Neuronal stem cell (in vitro differentiated cells): ENCODE results near the gene GAN.

Experiments
- DNase-seq: peaks from one replicate; pipeline ENCODE4 v3.0.0-alpha.2; 2013; ENCODE audit warnings: low spot score
- H2AFZ ChIP-seq: one replicate; pipeline ENCODE4 v1.6.1; 2013; ENCODE audit warnings: mild to moderate bottlenecking, low read length, inconsistent platforms
- H2AK5ac ChIP-seq: 2 replicates; pipeline ENCODE4 v1.6.1; 2013; ENCODE audit warnings: low read depth, mild to moderate bottlenecking, inconsistent platforms, low read length, moderate library complexity, mixed read lengths
- H2BK120ac ChIP-seq: 2 replicates; pipeline ENCODE4 v1.6.1; 2013; ENCODE audit warnings: low read depth, mild to moderate bottlenecking, inconsistent platforms, low read length, moderate library complexity, mixed read lengths
- H2BK12ac ChIP-seq: one replicate; pipeline ENCODE4 v1.6.1; 2013; ENCODE audit warnings: low read length, inconsistent platforms
- H2BK15ac ChIP-seq: 2 replicates; pipeline ENCODE4 v1.6.1; 2013; ENCODE audit warnings: mild to moderate bottlenecking, low read length, inconsistent platforms, mixed read lengths
- H2BK5ac ChIP-seq: one replicate; pipeline ENCODE4 v1.6.1; 2013; ENCODE audit warnings: inconsistent platforms, mild to moderate bottlenecking, low read length, moderate library complexity
- H3K14ac ChIP-seq: one replicate; pipeline ENCODE4 v1.6.1; 2013; ENCODE audit warnings: low read length, inconsistent platforms
- H3K18ac ChIP-seq: 2 replicates; pipeline ENCODE4 v1.6.1; 2013; ENCODE audit warnings: low read length, inconsistent platforms
- H3K23ac ChIP-seq: 2 replicates; pipeline ENCODE4 v1.6.1; 2013; ENCODE audit warnings: low read depth, mild to moderate bottlenecking, mixed read lengths, low read length, inconsistent platforms; ENCODE audit not compliant: poor library complexity
- H3K27ac ChIP-seq: replicated peaks from 3 replicates; pipeline ENCODE4 v1.5.1; 2013; ENCODE audit warnings: low read length, inconsistent platforms
- H3K27me3 ChIP-seq, 3 experiments: 2 replicates each; pipeline ENCODE4 v1.6.1; 2013; ENCODE audit warnings: low read length in 3 of 3, mild to moderate bottlenecking in 2 of 3, inconsistent platforms in 1 of 3, low read depth in 1 of 3, mixed read lengths in 1 of 3, moderate library complexity in 1 of 3; ENCODE audit not compliant: control insufficient read depth in 3 of 3, insufficient read depth in 3 of 3
- H3K36me3 ChIP-seq, 2 donors: replicated peaks in 1 of 2; 2 replicates each; pipeline ENCODE4 v1.6.1; 2013; ENCODE audit warnings: low read length in 2 of 2; ENCODE audit not compliant: control insufficient read depth in 2 of 2, insufficient read depth in 2 of 2
- H3K4ac ChIP-seq: 2 replicates; pipeline ENCODE4 v1.6.1; 2013; ENCODE audit warnings: inconsistent platforms, mild to moderate bottlenecking, low read length, moderate library complexity
- H3K4me1 ChIP-seq, 2 donors: 1 replicate in 1 of 2; 2 replicates in 1 of 2; pipeline ENCODE4 v1.6.1; 2013; ENCODE audit warnings: low read length in 2 of 2, low read depth in 1 of 2; ENCODE audit not compliant: control insufficient read depth in 2 of 2, insufficient read depth in 1 of 2
- H3K4me2 ChIP-seq: one replicate; pipeline ENCODE4 v1.6.1; 2013; ENCODE audit warnings: mild to moderate bottlenecking, low read length, inconsistent platforms; ENCODE audit not compliant: insufficient read depth, poor library complexity, severe bottlenecking
- H3K4me3 ChIP-seq, 2 donors: 2 replicates each; pipeline ENCODE4 v1.5.1; 2013; ENCODE audit warnings: low read length in 2 of 2, mild to moderate bottlenecking in 2 of 2, inconsistent platforms in 1 of 2, moderate library complexity in 1 of 2
- H3K79me1 ChIP-seq: one replicate; pipeline ENCODE4 v1.6.1; 2013; ENCODE audit warnings: low read depth, mild to moderate bottlenecking, inconsistent platforms, low read length, moderate library complexity
- H3K9ac ChIP-seq: one replicate; pipeline ENCODE4 v1.6.1; 2013; ENCODE audit warnings: mild to moderate bottlenecking, low read depth, low read length, inconsistent platforms; ENCODE audit not compliant: poor library complexity
- H3K9me3 ChIP-seq, 2 donors: replicated peaks in 1 of 2; 2 replicates each; pipeline versions ENCODE3 to v1.6.1; 2013; ENCODE audit warnings: low read length in 2 of 2, mild to moderate bottlenecking in 2 of 2, inconsistent platforms in 1 of 2, low read depth in 1 of 2, mixed read lengths in 1 of 2, moderate library complexity in 1 of 2; ENCODE audit not compliant: control insufficient read depth in 2 of 2, insufficient read depth in 1 of 2
- H4K8ac ChIP-seq: one replicate; pipeline ENCODE4 v1.6.1; 2013; ENCODE audit warnings: low read depth, mild to moderate bottlenecking, inconsistent platforms, low read length, moderate library complexity
- H4K91ac ChIP-seq: one replicate; pipeline ENCODE4 v1.6.1; 2013; ENCODE audit warnings: low read length, low read depth, mild to moderate bottlenecking, inconsistent platforms; ENCODE audit not compliant: poor library complexity
- WGBS, 2 donors: extraction: QIAGEN DNeasy Blood & Tissue Kit; methylation state at CpG; one replicate each; pipeline ENCODE4 v1.1.7; 2013; ENCODE audit warnings: missing lambda C conversion rate in 2 of 2, mixed read lengths in 1 of 2; ENCODE audit not compliant: insufficient read length in 2 of 2, insufficient replicate concordance in 1 of 2; ENCODE audit errors: extremely low coverage in 2 of 2; 5-methylcytosine and 5-hydroxymethylcytosine counted together

Gene GAN

GRCh38 chr16:81358860-81359259, 44.1 kb downstream of the GAN start:
- Histone ChIP-seq H4K91ac (no peak overlapping the region), H3K36me3 (peaks cover 8 to 73% of the 10 kb centered on the region in 2 donors), H3K9me3 (no peaks in the 10 kb centered on the region), H2BK12ac (no peak overlapping the region), H3K9ac (no peak overlapping the region), H3K14ac (no peak overlapping the region), H2AK5ac (no peak overlapping the region), H4K8ac (no peak overlapping the region), H3K4me2 (no peak overlapping the region), H2BK120ac (no peak overlapping the region), H3K18ac (no peak overlapping the region), H2BK5ac (no peak overlapping the region), H3K4ac (no peak overlapping the region), H3K27me3 (no peaks in the 10 kb centered on the region), H2AFZ (no peak overlapping the region), H3K79me1 (no peaks in the 10 kb centered on the region), H3K27ac (no peak overlapping the region), H3K4me1 (no peaks in the 10 kb centered on the region), H3K23ac (no peak overlapping the region), H3K4me3 (no peak overlapping the region), H2BK15ac (no peak overlapping the region)
- 100% methylated on average over 1 of the region's 1 CpG; no CpG with 5 or more reads in 1 of the 2 donors for WGBS, 2 donors
- DNase-seq = no peak

GRCh38 chr16:81360135-81360534, 45.4 kb downstream of the GAN start:
- no peaks in the 10 kb centered on the region for H3K27me3 ChIP-seq
- H3K9me3 ChIP-seq = no peaks in the 10 kb centered on the region
- no peak overlapping the region for H3K27ac ChIP-seq
- H2BK120ac ChIP-seq = no peak overlapping the region
- H3K14ac ChIP-seq = no peak overlapping the region
- no peak overlapping the region for H3K4me2 ChIP-seq
- no peak overlapping the region for H2AK5ac ChIP-seq
- no peak overlapping the region for H3K9ac ChIP-seq
- no peak overlapping the region for H4K91ac ChIP-seq
- no peaks in the 10 kb centered on the region for H3K79me1 ChIP-seq
- H2BK12ac ChIP-seq = no peak overlapping the region
- H3K36me3 ChIP-seq = peaks cover 11 to 75% of the 10 kb centered on the region in 2 donors
- no peak overlapping the region for H2BK5ac ChIP-seq
- H3K4me1 ChIP-seq = no peaks in the 10 kb centered on the region
- H3K23ac ChIP-seq = no peak overlapping the region
- H3K4me3 ChIP-seq = no peak overlapping the region
- H2AFZ ChIP-seq = no peak overlapping the region
- WGBS, 2 donors = no CpG with 5 or more reads among the region's 2 CpGs
- H3K4ac ChIP-seq = no peak overlapping the region
- no peak overlapping the region for H2BK15ac ChIP-seq
- H4K8ac ChIP-seq = no peak overlapping the region
- no peak overlapping the region for H3K18ac ChIP-seq
- no peak for DNase-seq

GRCh38 chr16:81365731-81366130, 51.0 kb downstream of the GAN start:
- Histone ChIP-seq H3K4me2 (no peak overlapping the region), H4K91ac (no peak overlapping the region), H2BK5ac (no peak overlapping the region), H3K27me3 (no peaks in the 10 kb centered on the region), H3K36me3 (peaks cover 15 to 79% of the 10 kb centered on the region in 2 donors), H3K79me1 (no peaks in the 10 kb centered on the region), H3K23ac (no peak overlapping the region), H3K4ac (no peak overlapping the region), H3K14ac (no peak overlapping the region), H3K4me1 (no peaks in the 10 kb centered on the region), H3K18ac (no peak overlapping the region), H3K9ac (no peak overlapping the region), H2BK120ac (no peak overlapping the region), H2BK15ac (no peak overlapping the region), H2BK12ac (no peak overlapping the region), H3K4me3 (no peak overlapping the region), H3K27ac (no peak overlapping the region), H3K9me3 (no peaks in the 10 kb centered on the region), H2AFZ (no peak overlapping the region), H4K8ac (no peak overlapping the region), H2AK5ac (no peak overlapping the region)
- DNase-seq = no peak
- WGBS, 2 donors = no CpG with 5 or more reads among the region's 3 CpGs

- no peak overlapping the region for H3K23ac ChIP-seq
- no peaks in the 10 kb centered on the region for H3K79me1 ChIP-seq
- H3K4me2 ChIP-seq = no peak overlapping the region
- H2AFZ ChIP-seq = no peak overlapping the region
- no peak overlapping the region for H3K27ac ChIP-seq
- no peak overlapping the region for H3K14ac ChIP-seq
- H3K36me3 ChIP-seq = peaks cover 15 to 76% of the 10 kb centered on the region in 2 donors
- no peak overlapping the region for H2AK5ac ChIP-seq
- no peak overlapping the region for H3K18ac ChIP-seq
- no peak overlapping the region for H3K4ac ChIP-seq
- no peak overlapping the region for H2BK120ac ChIP-seq
- peak; percentile 21 for DNase-seq
- no peak overlapping the region for H2BK5ac ChIP-seq
- WGBS, 2 donors = no CpG with 5 or more reads among the region's 12 CpGs
- H3K4me1 ChIP-seq = no peaks in the 10 kb centered on the region
- no peak overlapping the region for H2BK15ac ChIP-seq
- H3K9ac ChIP-seq = no peak overlapping the region
- no peak overlapping the region for H4K8ac ChIP-seq
- no peak overlapping the region for H2BK12ac ChIP-seq
- H3K9me3 ChIP-seq = no peaks in the 10 kb centered on the region
- H4K91ac ChIP-seq = no peak overlapping the region
- H3K27me3 ChIP-seq = no peaks in the 10 kb centered on the region
- H3K4me3 ChIP-seq = no peak overlapping the region
Observed at GRCh38 chr16:81366316-81366932, 51.7 kb downstream of the GAN start.
